Measurements from ENCODE around the gene TBC1D7.

The TBC1D7 gene

GRCh38 chr6:13318821-13319220, 9.5 kb downstream of the TBC1D7 start:
- DNase-seq, result no peak

GRCh38 chr6:13315896-13316295, 12.4 kb downstream of the TBC1D7 start:
- no peak for DNase-seq

GRCh38 chr6:13314806-13315205, 13.5 kb downstream of the TBC1D7 start:
- DNase-seq, result no peak

- no peak for DNase-seq
These were observed 17.2 kb downstream of the TBC1D7 start for GRCh38 chr6:13311155-13311554.

GRCh38 chr6:13308332-13308731, 20.0 kb downstream of the TBC1D7 start:
- DNase-seq, result no peak

GRCh38 chr6:13307508-13307995, 20.8 kb downstream of the TBC1D7 start:
- no peak for DNase-seq

- no peak for DNase-seq
These were observed 22.5 kb downstream of the TBC1D7 start for GRCh38 chr6:13305791-13306190.

- no peak for DNase-seq
These were observed 23.0 kb downstream of the TBC1D7 start for GRCh38 chr6:13305288-13305687.

- peak; percentile 9 for DNase-seq
These were observed 23.6 kb downstream of the TBC1D7 start for GRCh38 chr6:13304580-13305260.

- DNase-seq, result no peak
These were observed 24.2 kb downstream of the TBC1D7 start for GRCh38 chr6:13304101-13304500.

- DNase-seq, result peak; percentile 41
These were observed 24.7 kb downstream of the TBC1D7 start for GRCh38 chr6:13303668-13304017.

- DNase-seq, result peak; percentile 43
These were observed 25.3 kb downstream of the TBC1D7 start for GRCh38 chr6:13302751-13303667.

GRCh38 chr6:13302291-13302690, 26.0 kb downstream of the TBC1D7 start:
- peak; percentile 69 for DNase-seq

GRCh38 chr6:13300643-13301590, 27.4 kb downstream of the TBC1D7 start:
- DNase-seq, result no peak

- DNase-seq, result no peak
These were observed 28.4 kb downstream of the TBC1D7 start for GRCh38 chr6:13299918-13300317.

GRCh38 chr6:13299403-13299821, 28.9 kb downstream of the TBC1D7 start:
- no peak for DNase-seq

GRCh38 chr6:13298446-13298845, 29.9 kb downstream of the TBC1D7 start:
- DNase-seq, result no peak

- no peak for DNase-seq
These were observed 30.9 kb downstream of the TBC1D7 start for GRCh38 chr6:13297391-13297790.

- DNase-seq, result no peak
These were observed 31.8 kb downstream of the TBC1D7 start for GRCh38 chr6:13296536-13296997.

GRCh38 chr6:13295576-13295975, 32.8 kb downstream of the TBC1D7 start:
- no peak for DNase-seq

- no peak for DNase-seq
These were observed 33.8 kb downstream of the TBC1D7 start for GRCh38 chr6:13294499-13295069.

- no peak for DNase-seq
These were observed 35.6 kb downstream of the TBC1D7 start for GRCh38 chr6:13292774-13293173.

Data from midbrain (tissue), 1 donor.